PC-9 (cell line): Measurements from ENCODE around the gene MYO16. TPM values are rescaled to one million over a fixed set of nuclear protein-coding genes. Genes with fewer than 3 reads are reported as not detected.

ENCODE experiments used
- BruUV-seq: library from RNA; stranded (reverse); fragments of 400-500 nt; replicated peaks from 2 replicates; lab custom pipeline; 2021; lab: Mats Ljungman, UMichigan
- CTCF ChIA-PET: fragments of 300-600 bp; sonication (Branson Sonifier 250); formaldehyde crosslinking; loops from one replicate; lab custom pipeline; 2022; ENCODE audit warnings: antibody characterized with exemption; lab: Charles Lee
- POLR2A ChIA-PET: fragments of 300-600 bp; sonication (Branson Sonifier 250); formaldehyde crosslinking; loops from one replicate; lab custom pipeline; 2022; ENCODE audit warnings: antibody characterized with exemption; ENCODE audit not compliant: unreplicated experiment; lab: Charles Lee
- DNase-seq, 2 experiments: peaks; one replicate each; pipeline versions ENCODE4 v3.0.0 to v3.0.0-alpha.2; 2015 to 2022; ENCODE audit warnings: mixed read lengths in 1 of 2
- H2AFZ ChIP-seq: fragments of 200-600 bp; sonication (generic); 2 replicates; pipeline ENCODE4 v1.8.1; 2017; ENCODE audit warnings: antibody characterized with exemption
- H3F3A ChIP-seq: fragments of 200-600 bp; sonication (generic); 2 replicates; pipeline ENCODE4 v1.8.1; 2017; ENCODE audit warnings: antibody characterized with exemption, mild to moderate bottlenecking, low read depth; ENCODE audit not compliant: insufficient read depth
- H3K27ac ChIP-seq: fragments of 200-600 bp; sonication (generic); 2 replicates; pipeline ENCODE4 v1.6.1; 2016; ENCODE audit warnings: mixed run types
- H3K27me3 ChIP-seq: fragments of 200-600 bp; sonication (generic); 2 replicates; pipeline ENCODE4 v1.6.1; 2016; ENCODE audit warnings: low read depth, mixed run types; ENCODE audit not compliant: insufficient read depth
- H3K36me3 ChIP-seq: fragments of 200-600 bp; sonication (generic); 2 replicates; pipeline ENCODE4 v1.6.1; 2016; ENCODE audit warnings: low read depth, mixed run types
- H3K4me1 ChIP-seq: fragments of 200-600 bp; sonication (generic); replicated peaks from 2 replicates; pipeline ENCODE4 v1.6.1; 2016; ENCODE audit warnings: mixed run types; ENCODE audit not compliant: insufficient read depth
- H3K4me2 ChIP-seq: fragments of 200-600 bp; sonication (generic); 2 replicates; pipeline ENCODE4 v1.6.1; 2017; ENCODE audit warnings: mixed run types
- H3K4me3 ChIP-seq: fragments of 200-600 bp; sonication (generic); 2 replicates; pipeline ENCODE4 v1.6.1; 2016; ENCODE audit warnings: mixed run types
- H3K79me2 ChIP-seq: fragments of 200-600 bp; sonication (generic); 2 replicates; pipeline ENCODE4 v1.6.1; 2017; ENCODE audit warnings: low read depth, mixed run types
- H3K9me2 ChIP-seq: fragments of 200-600 bp; sonication (generic); 2 replicates; pipeline ENCODE4 v1.8.1; 2017; ENCODE audit warnings: mild to moderate bottlenecking; ENCODE audit not compliant: insufficient read depth
- H3K9me3 ChIP-seq: fragments of 200-600 bp; sonication (generic); 2 replicates; pipeline ENCODE4 v1.8.1; 2016; ENCODE audit warnings: low read depth; ENCODE audit not compliant: insufficient read depth
- H4K20me1 ChIP-seq: fragments of 200-600 bp; sonication (generic); 2 replicates; pipeline ENCODE4 v1.8.1; 2017; ENCODE audit not compliant: insufficient read depth
- EZH2 ChIP-seq: fragments of 200-600 bp; sonication (generic); IDR thresholded peaks from 2 replicates; pipeline ENCODE4 v1.8.0; 2017; ENCODE audit warnings: antibody characterized with exemption, low read depth
- intact Hi-C: fragments of 100-400 bp; cut with micrococcal nuclease; formaldehyde crosslinking; loops from one replicate; pipeline ENCODE4 v1.10.0; 2022; ENCODE audit not compliant: unreplicated experiment
- total RNA-seq: library from RNA; stranded (reverse); gene quantifications from 2 replicates; pipeline ENCODE4 v1.2.3, GENCODE V29; 2021
- TF ChIP-seq, protein P1 (sequence below): fragments of 200-600 bp; sonication (generic); conservative IDR thresholded peaks from 2 replicates; pipeline ENCODE4 v1.6.1; 2017; ENCODE audit warnings: mixed run types, antibody characterized with exemption, mild to moderate bottlenecking, moderate library complexity

The MYO16 gene
- total RNA-seq, 1 experiment from 2014 or later: 0.59 TPM

DNA sequence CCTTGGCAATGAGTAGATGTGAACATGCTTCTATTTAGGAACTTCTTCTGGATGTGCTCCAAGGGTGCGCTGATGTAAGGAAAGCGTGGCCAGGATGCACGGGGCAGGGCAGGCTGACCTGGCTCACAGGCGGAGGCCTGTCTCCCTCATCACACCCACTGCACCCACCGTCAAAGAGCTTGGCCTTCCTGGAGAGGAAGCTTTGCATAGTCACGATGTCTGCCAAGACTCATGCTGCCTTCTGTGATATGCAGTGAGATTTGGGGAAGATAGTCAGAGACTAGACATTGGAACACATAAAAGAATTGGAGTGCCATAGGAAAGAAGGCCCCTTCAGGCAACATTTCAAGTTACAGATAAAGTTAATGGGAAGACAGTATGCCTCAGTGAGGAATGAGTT is 82.0 kb downstream of the MYO16 start:
- Histone ChIP-seq H3K4me3 (no peak overlapping the region), H2AFZ (no peak overlapping the region), H4K20me1 (no peaks in the 10 kb centered on the region), H3K36me3 (no peaks in the 10 kb centered on the region), H3F3A (no peaks in the 10 kb centered on the region), H3K4me1 (no peaks in the 10 kb centered on the region), H3K4me2 (no peak overlapping the region), H3K79me2 (no peaks in the 10 kb centered on the region), H3K27ac (no peak overlapping the region), H3K27me3 (peaks cover 43% of the 10 kb centered on the region), H3K9me2 (no peaks in the 10 kb centered on the region), H3K9me3 (no peaks in the 10 kb centered on the region)
- DNase-seq: no peak
- BruUV-seq: no TSS peak
- CTCF ChIA-PET: no interaction called here
- intact Hi-C loops: no loop called here
- TF ChIP-seq, protein P1, sequence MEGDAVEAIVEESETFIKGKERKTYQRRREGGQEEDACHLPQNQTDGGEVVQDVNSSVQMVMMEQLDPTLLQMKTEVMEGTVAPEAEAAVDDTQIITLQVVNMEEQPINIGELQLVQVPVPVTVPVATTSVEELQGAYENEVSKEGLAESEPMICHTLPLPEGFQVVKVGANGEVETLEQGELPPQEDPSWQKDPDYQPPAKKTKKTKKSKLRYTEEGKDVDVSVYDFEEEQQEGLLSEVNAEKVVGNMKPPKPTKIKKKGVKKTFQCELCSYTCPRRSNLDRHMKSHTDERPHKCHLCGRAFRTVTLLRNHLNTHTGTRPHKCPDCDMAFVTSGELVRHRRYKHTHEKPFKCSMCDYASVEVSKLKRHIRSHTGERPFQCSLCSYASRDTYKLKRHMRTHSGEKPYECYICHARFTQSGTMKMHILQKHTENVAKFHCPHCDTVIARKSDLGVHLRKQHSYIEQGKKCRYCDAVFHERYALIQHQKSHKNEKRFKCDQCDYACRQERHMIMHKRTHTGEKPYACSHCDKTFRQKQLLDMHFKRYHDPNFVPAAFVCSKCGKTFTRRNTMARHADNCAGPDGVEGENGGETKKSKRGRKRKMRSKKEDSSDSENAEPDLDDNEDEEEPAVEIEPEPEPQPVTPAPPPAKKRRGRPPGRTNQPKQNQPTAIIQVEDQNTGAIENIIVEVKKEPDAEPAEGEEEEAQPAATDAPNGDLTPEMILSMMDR: no peak
- POLR2A ChIA-PET: no interaction called here

DNA sequence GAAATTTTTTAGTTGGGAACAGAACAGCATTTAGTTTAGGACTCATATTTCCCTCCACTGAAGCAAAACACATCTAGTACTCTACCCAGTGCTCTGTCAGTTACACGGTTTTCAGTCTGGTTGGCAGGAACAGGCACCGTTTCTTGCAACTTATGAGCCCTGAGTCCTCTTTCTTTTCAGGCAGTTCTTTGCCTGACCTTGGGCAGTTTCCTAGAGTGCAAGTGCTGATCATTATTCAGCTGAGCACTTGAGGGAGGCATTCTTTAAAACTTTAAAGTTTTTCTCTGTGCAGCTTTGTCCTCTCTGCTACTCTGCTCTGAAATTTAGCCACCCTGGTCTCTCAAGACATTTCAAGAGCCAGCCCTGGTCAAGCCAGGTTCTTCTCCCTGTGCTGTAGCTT is 96.1 kb downstream of the MYO16 start:
- Histone ChIP-seq H3K79me2 (no peaks in the 10 kb centered on the region), H3K4me1 (no peaks in the 10 kb centered on the region), H3K4me2 (no peak overlapping the region), H3K4me3 (no peak overlapping the region), H2AFZ (no peak overlapping the region), H4K20me1 (no peaks in the 10 kb centered on the region), H3K9me3 (no peaks in the 10 kb centered on the region), H3F3A (no peaks in the 10 kb centered on the region), H3K9me2 (no peaks in the 10 kb centered on the region), H3K27me3 (no peaks in the 10 kb centered on the region), H3K27ac (no peak overlapping the region), H3K36me3 (no peaks in the 10 kb centered on the region)
- intact Hi-C loops: no loop called here
- ChIA-PET POLR2A (no interaction called here), CTCF (no interaction called here)
- no peak for TF ChIP-seq EZH2
- TF ChIP-seq, protein P1: no peak
- no TSS peak for BruUV-seq
- no peak for DNase-seq

DNA sequence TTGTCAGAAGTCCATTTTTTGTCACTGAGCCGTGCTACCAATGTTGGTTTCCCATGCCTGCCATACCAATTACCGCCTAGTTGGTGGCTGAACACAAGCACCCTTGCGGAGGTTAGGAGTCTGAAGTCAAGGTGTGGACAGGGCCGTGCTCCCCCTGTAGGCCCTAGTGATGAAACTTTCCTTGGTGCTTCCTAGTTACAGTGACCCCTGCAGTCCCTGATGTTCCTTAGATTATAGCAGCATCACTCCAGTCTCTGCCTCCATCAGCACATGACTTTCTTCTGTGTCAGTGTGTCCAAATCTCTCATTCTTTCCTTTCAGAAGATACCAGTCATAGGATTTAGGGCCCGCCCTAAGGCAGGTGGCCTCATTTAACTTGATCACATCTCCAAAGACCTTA is 99.0 kb downstream of the MYO16 start:
- H3F3A ChIP-seq: no peaks in the 10 kb centered on the region
- no peaks in the 10 kb centered on the region for H3K79me2 ChIP-seq
- H3K4me2 ChIP-seq: no peak overlapping the region
- H3K36me3 ChIP-seq: no peaks in the 10 kb centered on the region
- no peaks in the 10 kb centered on the region for H3K4me1 ChIP-seq
- no peak overlapping the region for H3K27ac ChIP-seq
- intact Hi-C loops: no loop called here
- no peaks in the 10 kb centered on the region for H3K27me3 ChIP-seq
- no peak overlapping the region for H2AFZ ChIP-seq
- no TSS peak for BruUV-seq
- no peaks in the 10 kb centered on the region for H3K9me3 ChIP-seq
- no peak overlapping the region for H3K4me3 ChIP-seq
- ChIA-PET POLR2A (no interaction called here), CTCF (interaction anchor here (0.7 kb wide), 1 partner anchor 86 kb away, joined by 12 read pairs; no protein-coding TSS in a partner anchor)
- TF ChIP-seq, protein P1: no peak
- TF ChIP-seq EZH2: no peak
- no peaks in the 10 kb centered on the region for H3K9me2 ChIP-seq
- H4K20me1 ChIP-seq: no peaks in the 10 kb centered on the region
- no peak for DNase-seq
